OCI-LY1 (cell line): ENCODE data around the gene DGKD.
A peak's percentile ranks its signal among the peaks of the same experiment; 100 is the strongest.

Experiments used
- H2AFZ ChIP-seq: fragments of 200-600 bp; sonication (generic), shearing (Covaris generic); 2 replicates; pipeline ENCODE4 v1.6.0; 2014; ENCODE audit warnings: antibody characterized with exemption, mild to moderate bottlenecking, low read length
- H3F3A ChIP-seq: fragments of 200-600 bp; sonication (generic), shearing (Covaris generic); 2 replicates; pipeline ENCODE4 v1.6.0; 2014; ENCODE audit warnings: mild to moderate bottlenecking, antibody characterized with exemption, low read length, moderate library complexity; ENCODE audit not compliant: insufficient read depth
- H3K27ac ChIP-seq: fragments of 200-600 bp; sonication (generic); 2 replicates; pipeline ENCODE4 v1.5.1; 2014; ENCODE audit warnings: low read length, mixed run types, mild to moderate bottlenecking, low read depth; ENCODE audit not compliant: poor library complexity, severe bottlenecking
- H3K27me3 ChIP-seq: fragments of 200-600 bp; sonication (generic); 2 replicates; pipeline ENCODE4 v1.6.0; 2014; ENCODE audit warnings: antibody characterized with exemption, mild to moderate bottlenecking, low read length, moderate library complexity; ENCODE audit not compliant: insufficient read depth
- H3K36me3 ChIP-seq: fragments of 200-600 bp; sonication (generic); 2 replicates; pipeline ENCODE4 v1.6.1; 2014; ENCODE audit warnings: mild to moderate bottlenecking, antibody characterized with exemption, low read length, moderate library complexity, mixed read lengths; ENCODE audit not compliant: insufficient read depth
- H3K4me1 ChIP-seq: fragments of 200-600 bp; sonication (generic); 2 replicates; pipeline ENCODE4 v1.5.1; 2014; ENCODE audit warnings: mild to moderate bottlenecking, low read length, moderate library complexity; ENCODE audit not compliant: insufficient read depth, severe bottlenecking
- H3K4me2 ChIP-seq: fragments of 200-600 bp; sonication (generic), shearing (Covaris generic); 2 replicates; pipeline ENCODE4 v1.6.1; 2014; ENCODE audit warnings: low read length
- H3K4me3 ChIP-seq: fragments of 200-600 bp; sonication (generic); 2 replicates; pipeline ENCODE4 v1.5.1; 2014; ENCODE audit warnings: low read length, low read depth, mild to moderate bottlenecking, mixed read lengths; ENCODE audit not compliant: poor library complexity, severe bottlenecking
- H3K79me2 ChIP-seq: fragments of 200-600 bp; shearing (Covaris generic); 2 replicates; pipeline ENCODE4 v1.6.1; 2016; ENCODE audit warnings: mixed run types, low read length, mixed read lengths; ENCODE audit not compliant: insufficient read depth
- H3K9ac ChIP-seq: fragments of 200-600 bp; sonication (generic), shearing (Covaris generic); 2 replicates; pipeline ENCODE4 v1.6.1; 2014; ENCODE audit warnings: mild to moderate bottlenecking, low read length, mixed read lengths
- H3K9me2 ChIP-seq: fragments of 200-600 bp; sonication (generic), shearing (Covaris generic); 2 replicates; pipeline ENCODE4 v1.6.1; 2014; ENCODE audit warnings: low read depth, mild to moderate bottlenecking, low read length, mixed read lengths
- H3K9me3 ChIP-seq: fragments of 200-600 bp; shearing (Covaris generic); 2 replicates; pipeline ENCODE4 v1.6.1; 2014; ENCODE audit warnings: low read length, mixed read lengths
- H4K20me1 ChIP-seq: fragments of 200-600 bp; sonication (generic), shearing (Covaris generic); 2 replicates; pipeline ENCODE4 v1.6.0; 2016; ENCODE audit warnings: mild to moderate bottlenecking, low read length; ENCODE audit not compliant: insufficient read depth
- EZH2 ChIP-seq: fragments of 200-600 bp; sonication (generic), shearing (Covaris generic); IDR thresholded peaks from 2 replicates; pipeline ENCODE4 v1.8.0; 2017; ENCODE audit warnings: borderline replicate concordance, mixed run types, mild to moderate bottlenecking, antibody characterized with exemption, low read length, moderate library complexity, mixed read lengths
- TF ChIP-seq, protein P1 (sequence below): fragments of 200-600 bp; sonication (generic), shearing (Covaris generic); IDR thresholded peaks from 2 replicates; pipeline ENCODE4 v1.5.1; 2017; ENCODE audit warnings: mild to moderate bottlenecking, antibody characterized with exemption, low read length, moderate library complexity, mixed read lengths

The DGKD gene

DNA sequence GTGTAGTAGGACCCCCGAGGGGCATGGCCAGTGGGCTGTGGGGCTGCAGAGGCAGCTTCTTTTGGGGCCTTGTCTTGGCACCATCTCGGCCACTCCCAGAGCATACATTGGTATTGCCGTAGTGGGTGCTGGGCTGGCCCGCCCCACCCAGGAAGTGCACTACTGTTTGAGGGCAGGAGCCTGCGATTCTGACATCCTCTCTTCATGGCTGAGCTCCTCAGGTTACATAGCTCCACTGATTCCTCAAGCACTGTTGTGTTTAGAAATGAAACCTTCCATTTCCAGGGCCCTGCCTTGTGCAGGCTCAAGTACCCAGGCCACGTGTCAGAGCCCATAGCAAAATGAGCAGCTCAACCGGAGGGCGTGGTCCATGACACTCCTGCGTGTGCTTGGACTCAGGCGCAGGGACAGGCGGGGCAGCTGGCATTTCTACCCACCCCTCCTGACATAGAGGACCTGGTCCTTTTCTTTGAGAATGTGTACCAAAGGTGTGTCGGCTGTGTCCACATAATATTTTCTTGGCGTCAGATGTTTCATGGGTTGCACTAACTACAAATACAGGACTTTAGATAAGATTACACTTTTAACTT lies 67.9 kb downstream of the DGKD start:
- no peak for TF ChIP-seq EZH2
- TF ChIP-seq, protein P1, sequence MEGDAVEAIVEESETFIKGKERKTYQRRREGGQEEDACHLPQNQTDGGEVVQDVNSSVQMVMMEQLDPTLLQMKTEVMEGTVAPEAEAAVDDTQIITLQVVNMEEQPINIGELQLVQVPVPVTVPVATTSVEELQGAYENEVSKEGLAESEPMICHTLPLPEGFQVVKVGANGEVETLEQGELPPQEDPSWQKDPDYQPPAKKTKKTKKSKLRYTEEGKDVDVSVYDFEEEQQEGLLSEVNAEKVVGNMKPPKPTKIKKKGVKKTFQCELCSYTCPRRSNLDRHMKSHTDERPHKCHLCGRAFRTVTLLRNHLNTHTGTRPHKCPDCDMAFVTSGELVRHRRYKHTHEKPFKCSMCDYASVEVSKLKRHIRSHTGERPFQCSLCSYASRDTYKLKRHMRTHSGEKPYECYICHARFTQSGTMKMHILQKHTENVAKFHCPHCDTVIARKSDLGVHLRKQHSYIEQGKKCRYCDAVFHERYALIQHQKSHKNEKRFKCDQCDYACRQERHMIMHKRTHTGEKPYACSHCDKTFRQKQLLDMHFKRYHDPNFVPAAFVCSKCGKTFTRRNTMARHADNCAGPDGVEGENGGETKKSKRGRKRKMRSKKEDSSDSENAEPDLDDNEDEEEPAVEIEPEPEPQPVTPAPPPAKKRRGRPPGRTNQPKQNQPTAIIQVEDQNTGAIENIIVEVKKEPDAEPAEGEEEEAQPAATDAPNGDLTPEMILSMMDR, result no peak
- H3K4me2 ChIP-seq, result peak overlapping the region; percentile 48

DNA sequence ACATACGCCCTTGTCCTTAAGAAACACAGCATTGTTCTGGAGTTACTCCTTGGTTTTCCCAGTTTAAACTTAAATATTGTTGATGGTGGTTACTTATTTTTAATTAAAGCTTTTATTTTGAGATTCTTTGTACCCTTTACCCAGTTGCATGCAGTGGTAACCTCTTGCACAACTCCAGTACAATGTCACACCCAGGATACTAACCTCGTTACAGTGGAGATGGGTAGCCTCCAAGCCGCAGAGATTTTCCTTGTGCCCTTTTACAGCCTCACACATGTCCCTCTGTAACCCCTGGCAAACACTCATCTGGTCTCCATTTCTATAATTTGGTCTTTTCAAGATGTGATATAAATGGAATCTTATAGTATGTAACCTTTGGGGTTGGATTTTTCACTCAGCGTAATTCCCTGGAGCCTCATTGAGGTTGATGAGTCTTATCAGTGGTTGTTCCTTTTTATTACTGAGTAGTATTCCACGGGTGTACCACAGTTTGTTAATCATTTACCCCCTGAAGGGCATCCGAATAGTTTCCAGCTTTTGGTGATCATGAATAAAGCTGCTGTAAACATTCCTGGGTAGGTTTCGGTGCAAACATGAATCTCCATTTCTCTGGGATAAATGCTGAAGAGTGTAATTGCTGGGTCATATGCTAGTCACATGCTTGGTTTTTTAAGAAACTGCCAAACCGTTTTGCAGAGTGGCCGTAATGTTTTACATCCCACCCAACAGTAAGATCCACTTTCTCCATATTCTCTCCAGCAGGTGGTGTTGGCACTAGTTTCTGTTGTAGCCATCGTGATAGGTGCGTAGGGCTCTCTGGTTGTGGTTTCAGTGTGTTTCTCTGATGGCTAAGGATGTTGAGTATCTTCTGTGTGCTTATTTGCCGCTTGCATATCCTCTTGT lies 68.6 kb downstream of the DGKD start:
- Histone ChIP-seq H3K9me3 (no peaks in the 10 kb centered on the region), H3K4me2 (no peak overlapping the region), H3K4me1 (peaks cover 46% of the 10 kb centered on the region)

More for the DNA sequence above, 67.9 kb downstream of the DGKD start:
- no peaks in the 10 kb centered on the region for H3K9me2 ChIP-seq
- no peaks in the 10 kb centered on the region for H3K9me3 ChIP-seq
- peaks cover 7% of the 10 kb centered on the region; the same call in 1 of the 2 replicates for H3F3A ChIP-seq
- no peak overlapping the region; the same call in 1 of the 2 replicates for H3K9ac ChIP-seq
- H3K79me2 ChIP-seq, result no peaks in the 10 kb centered on the region
- no peaks in the 10 kb centered on the region for H3K27me3 ChIP-seq
- peak overlapping the region; percentile 15 for H3K4me3 ChIP-seq
- H3K4me1 ChIP-seq, result peaks cover 53% of the 10 kb centered on the region
- H3K36me3 ChIP-seq, result 0 out of 2 replicates have a peak, but pooled peaks cover 7% of the 10 kb centered on the region
- no peaks in the 10 kb centered on the region for H4K20me1 ChIP-seq
- peak overlapping the region; percentile 27 for H3K27ac ChIP-seq
- no peak overlapping the region for H2AFZ ChIP-seq

DNA sequence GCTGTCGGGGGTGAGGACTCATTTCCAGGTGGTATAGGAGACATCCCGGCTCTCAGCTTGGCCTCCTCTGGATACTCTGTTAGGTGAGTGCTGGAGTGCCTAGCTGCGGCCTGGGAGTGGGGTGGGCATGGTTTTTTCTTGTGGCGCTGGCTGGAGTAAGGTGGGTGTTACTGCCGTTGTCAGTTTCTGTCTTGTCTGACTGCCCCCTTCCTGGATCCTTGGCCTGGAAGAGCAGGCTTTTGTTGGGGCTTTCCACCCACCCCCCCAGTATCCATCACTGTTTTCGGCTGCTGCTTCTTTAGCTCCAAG lies 69.2 kb downstream of the DGKD start:
- no peaks in the 10 kb centered on the region for H4K20me1 ChIP-seq
- no peaks in the 10 kb centered on the region for H3K79me2 ChIP-seq
- no peaks in the 10 kb centered on the region for H3K27me3 ChIP-seq
- H3K9me2 ChIP-seq, result no peaks in the 10 kb centered on the region
- H3K27ac ChIP-seq, result no peak overlapping the region
- H3K36me3 ChIP-seq, result 0 out of 2 replicates have a peak, but pooled peaks cover 7% of the 10 kb centered on the region
- H3K4me1 ChIP-seq, result peaks cover 40% of the 10 kb centered on the region
- H3K9me3 ChIP-seq, result no peaks in the 10 kb centered on the region
- peaks cover 2% of the 10 kb centered on the region; the same call in 1 of the 2 replicates for H3F3A ChIP-seq
- no peak overlapping the region for H2AFZ ChIP-seq
- no peak for TF ChIP-seq EZH2
- TF ChIP-seq, protein P1, result no peak
- no peak overlapping the region for H3K4me2 ChIP-seq
- H3K9ac ChIP-seq, result no peak overlapping the region
- H3K4me3 ChIP-seq, result no peak overlapping the region

More for the DNA sequence above, 68.6 kb downstream of the DGKD start:
- H3F3A ChIP-seq, result peaks cover 7% of the 10 kb centered on the region; the same call in 1 of the 2 replicates
- no peaks in the 10 kb centered on the region for H3K27me3 ChIP-seq
- TF ChIP-seq, protein P1, result no peak
- no peak for TF ChIP-seq EZH2
- H3K9me2 ChIP-seq, result no peaks in the 10 kb centered on the region
- no peak overlapping the region for H2AFZ ChIP-seq
- H4K20me1 ChIP-seq, result no peaks in the 10 kb centered on the region
- H3K9ac ChIP-seq, result no peak overlapping the region
- no peak overlapping the region for H3K4me3 ChIP-seq
- H3K36me3 ChIP-seq, result 0 out of 2 replicates have a peak, but pooled peaks cover 7% of the 10 kb centered on the region
- H3K79me2 ChIP-seq, result no peaks in the 10 kb centered on the region
- no peak overlapping the region for H3K27ac ChIP-seq
